GM12878 (cell line): ENCODE results near the gene EXOC8. TPM values are rescaled to one million over a fixed set of nuclear protein-coding genes. Genes with fewer than 3 reads are reported as not detected.

ENCODE experiments used
- ATAC-seq: fragments of 200-7000 bp; cut with Tn5 transposase; 3 replicates; pipeline ENCODE4 v1.9.1; 2020; ENCODE audit warnings: mild to moderate bottlenecking, moderate library complexity
- BruUV-seq: library from RNA; stranded (reverse); fragments of 400-500 nt; replicated peaks from 2 replicates; lab custom pipeline; 2021; lab: Mats Ljungman, UMichigan
- CTCF ChIA-PET: fragments of 300-600 bp; sonication (Branson Sonifier 250); formaldehyde crosslinking; extraction: SDS; loops from one replicate; lab custom pipeline; 2021; ENCODE audit warnings: inconsistent platforms; lab: Yijun Ruan, JAX
- POLR2A ChIA-PET: fragments of 350-600 bp; formaldehyde crosslinking; extraction: SDS; loops from one replicate; lab custom pipeline; 2021; ENCODE audit warnings: inconsistent platforms; lab: Charles Lee
- RAD21 ChIA-PET: fragments of 300-600 bp; sonication (Branson Sonifier 250); formaldehyde crosslinking; loops from one replicate; lab custom pipeline; 2023; ENCODE audit warnings: antibody characterized with exemption; ENCODE audit not compliant: unreplicated experiment; lab: Charles Lee
- SMC1A ChIA-PET: fragments of 300-600 bp; sonication (Branson Sonifier 250); formaldehyde crosslinking; loops from one replicate; lab custom pipeline; 2023; ENCODE audit not compliant: unreplicated experiment, uncharacterized antibody; lab: Charles Lee
- DNase-seq: peaks from one replicate; pipeline ENCODE4 v3.0.0-alpha.2; 2011; ENCODE audit warnings: low read depth, low spot score
- FAIRE-seq: peaks from 3 replicates; lab custom pipeline; 2011; peaks lifted over from hg19 to GRCh38; lab: Jason Lieb, UNC
- H2AFZ ChIP-seq: 2 replicates; pipeline ENCODE4 v1.6.0; 2011; ENCODE audit warnings: low read depth, low read length, control low read depth; ENCODE audit not compliant: control insufficient read depth
- H3K27ac ChIP-seq: 2 replicates; pipeline ENCODE4 v1.5.1; 2011; ENCODE audit warnings: control low read depth; ENCODE audit not compliant: control insufficient read depth, insufficient read depth
- H3K27me3 ChIP-seq, 2 experiments: replicated peaks in 1 of 2; 2 replicates each; pipeline versions ENCODE4 v1.6.0 to v1.6.1; 2011; ENCODE audit warnings: low read length in 1 of 2; ENCODE audit not compliant: control insufficient read depth in 2 of 2, insufficient read depth in 2 of 2
- H3K36me3 ChIP-seq, 2 experiments: 2 replicates each; pipeline ENCODE4 v1.5.1; 2011; ENCODE audit warnings: low read length in 1 of 2; ENCODE audit not compliant: control insufficient read depth in 2 of 2, insufficient read depth in 2 of 2
- H3K4me1 ChIP-seq: 2 replicates; pipeline ENCODE4 v1.6.1; 2011; ENCODE audit warnings: mild to moderate bottlenecking, low read length, moderate library complexity, mixed read lengths; ENCODE audit not compliant: control insufficient read depth, insufficient read depth
- H3K4me2 ChIP-seq: 2 replicates; pipeline ENCODE4 v1.6.0; 2011; ENCODE audit warnings: control low read depth; ENCODE audit not compliant: control insufficient read depth, insufficient read depth
- H3K4me3 ChIP-seq: fragments of 200-600 bp; sonication (generic); 2 replicates; pipeline ENCODE4 v1.5.1; 2016
- H3K79me2 ChIP-seq: 2 replicates; pipeline ENCODE4 v1.6.0; 2011; ENCODE audit warnings: low read length; ENCODE audit not compliant: control insufficient read depth, insufficient read depth
- H3K9ac ChIP-seq: 2 replicates; pipeline ENCODE4 v1.8.0; 2011; ENCODE audit warnings: low read length, control low read depth, mixed read lengths; ENCODE audit not compliant: control insufficient read depth, insufficient read depth
- H3K9me3 ChIP-seq: replicated peaks from 3 replicates; pipeline ENCODE4 v1.5.1; 2011; ENCODE audit warnings: mild to moderate bottlenecking, low read length; ENCODE audit not compliant: control insufficient read depth, insufficient read depth
- H4K20me1 ChIP-seq: 2 replicates; pipeline ENCODE4 v1.6.0; 2011; ENCODE audit not compliant: control insufficient read depth, insufficient read depth
- ATF3 ChIP-seq: IDR thresholded peaks from 2 replicates; pipeline ENCODE4 v1.6.1; 2011; ENCODE audit warnings: low read depth, mild to moderate bottlenecking, low read length, moderate library complexity, borderline replicate concordance; ENCODE audit errors: extremely low read depth
- BCLAF1 ChIP-seq: fragments of 450-650 bp; IDR thresholded peaks from 2 replicates; pipeline ENCODE4 v1.6.1; 2017; ENCODE audit warnings: antibody characterized with exemption, mild to moderate bottlenecking, moderate library complexity
- CEBPZ ChIP-seq: fragments of 150-350 bp; IDR thresholded peaks from 2 replicates; pipeline ENCODE4 v1.6.1; 2016; ENCODE audit warnings: low read depth, low read length
- CUX1 ChIP-seq: IDR thresholded peaks from 2 replicates; pipeline ENCODE4 v1.6.1; 2012; ENCODE audit warnings: improper control_type of control experiment, low read depth, low read length; ENCODE audit not compliant: insufficient replicate concordance
- EED ChIP-seq: sonication (generic); IDR thresholded peaks from 2 replicates; pipeline ENCODE4 v1.6.1; 2016; ENCODE audit warnings: antibody characterized with exemption, low read depth
- MEF2B ChIP-seq: fragments of 450-650 bp; IDR thresholded peaks from 2 replicates; pipeline ENCODE4 v1.6.1; 2018; ENCODE audit warnings: mild to moderate bottlenecking, moderate library complexity; ENCODE audit not compliant: partially characterized antibody, poor library complexity, severe bottlenecking
- NR2C1 ChIP-seq: fragments of 450-650 bp; IDR thresholded peaks from 2 replicates; pipeline ENCODE4 v1.6.1; 2017; ENCODE audit warnings: antibody characterized with exemption, mild to moderate bottlenecking, moderate library complexity
- NRF1 ChIP-seq: conservative IDR thresholded peaks from 2 replicates; pipeline ENCODE4 v1.6.1; 2011; ENCODE audit warnings: mild to moderate bottlenecking, low read depth, low read length, improper control_type of control experiment
- SMARCA5 ChIP-seq: fragments of 450-650 bp; IDR thresholded peaks from 2 replicates; pipeline ENCODE4 v1.6.1; 2017; ENCODE audit warnings: mild to moderate bottlenecking
- ZNF622 ChIP-seq: fragments of 450-650 bp; IDR thresholded peaks from 2 replicates; pipeline ENCODE4 v1.6.1; 2017; ENCODE audit warnings: mild to moderate bottlenecking, inconsistent platforms
- WGBS: methylation state at CpG from one replicate; pipeline ENCODE4 v1.1.6; 2016; ENCODE audit warnings: low lambda C conversion rate; ENCODE audit not compliant: insufficient replicate concordance, insufficient coverage; ENCODE audit errors: missing lambda C conversion rate; 5-methylcytosine and 5-hydroxymethylcytosine counted together
- in situ Hi-C: fragments of 300-500 bp; cut with MboI; formaldehyde crosslinking; loops from 9 replicates; pipeline ENCODE4 v1.14.3; 2018; ENCODE audit warnings: mixed read lengths
- intact Hi-C: fragments of 100-400 bp; cut with micrococcal nuclease; formaldehyde crosslinking; loops from one replicate; pipeline ENCODE4 v1.14.2; 2022; ENCODE audit not compliant: unreplicated experiment
- polyA plus RNA-seq, 11 experiments: library from polyadenylated mRNA; depleted of rRNA in 4 of 11; unstranded in 6 of 11; stranded (reverse) in 5 of 11; fragments of >200 nt; fragmentation: Nextera tagmentation in 4 of 11; fragmentation: Illumina TruSeq in 1 of 11; extraction: Ambion mirVana in 4 of 11; extraction: Trizol in 1 of 11; gene quantifications; 1 replicate in 1 of 11; 2 replicates in 10 of 11; pipeline versions ENCODE4 v1.2.1 to v1.2.3, GENCODE V29; 2011 to 2016; ENCODE audit warnings: inconsistent platforms in 2 of 11, missing spikeins in 2 of 11, low read depth in 1 of 11
- total RNA-seq, 4 experiments: library from RNA; depleted of rRNA in 3 of 4; stranded (reverse); fragments of >200 nt in 3 of 4; fragmentation: Illumina TruSeq in 1 of 4; extraction: Trizol in 1 of 4; gene quantifications; 2 replicates each; pipeline versions ENCODE4 v1.2.1 to v1.2.3, GENCODE V29; 2013 to 2021

The EXOC8 gene
- total and polyA plus RNA-seq, 10 of the 15 experiments (the other 5 are each of a cell fraction or from before 2014, with no cell fraction given), result 2.0 to 11.3 (median 6.3) TPM

DNA sequence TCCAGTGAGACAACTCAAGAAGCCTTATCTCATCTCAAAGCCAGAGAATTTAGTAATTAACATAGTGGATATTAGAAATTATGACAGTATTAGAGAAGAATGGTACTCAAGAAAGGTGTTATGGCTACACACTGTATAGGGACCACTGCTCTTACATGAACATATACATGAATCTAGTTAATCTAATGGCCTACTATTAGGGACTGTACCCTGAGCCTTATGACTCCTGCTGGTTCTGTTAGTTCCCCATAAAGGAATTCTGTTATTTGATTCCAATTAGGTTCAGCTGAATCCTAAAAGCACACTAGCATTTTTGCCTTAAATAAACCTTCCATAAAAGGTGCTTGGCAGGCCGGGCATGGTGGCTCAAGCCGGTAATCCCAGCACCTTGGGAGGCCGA, 44.8 kb upstream of the EXOC8 start:
- CTCF ChIA-PET, result interaction anchor here (1.3 to 1.5 kb wide), 2 partner anchors 10 to 15 kb away, joined by 5 read pairs; no protein-coding TSS in a partner anchor
- in situ Hi-C loops (no loop called here), intact Hi-C loops (no loop called here)
- Histone ChIP-seq H3K36me3 (no peaks in the 10 kb centered on the region; a peak in 1 of 4 replicates), H3K27ac (no peak overlapping the region), H3K4me1 (peaks cover 6% of the 10 kb centered on the region; the same call in 1 of the 2 replicates), H3K79me2 (peaks cover 40% of the 10 kb centered on the region), H3K9me3 (no peaks in the 10 kb centered on the region), H3K4me3 (no peak overlapping the region), H4K20me1 (peaks cover 2% of the 10 kb centered on the region; the same call in 1 of the 2 replicates), H3K27me3 (no peaks in the 10 kb centered on the region), H3K4me2 (no peak overlapping the region), H3K9ac (no peak overlapping the region), H2AFZ (no peak overlapping the region)
- WGBS, result 98% methylated on average over 3 of the region's 3 CpGs
- no TSS peak for BruUV-seq
- SMC1A ChIA-PET, result interaction anchor here (1.0 to 1.3 kb wide), 3 partner anchors 9 to 12 kb away, joined by 3 to 4 read pairs (median 3); no protein-coding TSS in a partner anchor
- DNase-seq (no peak), FAIRE-seq (no peak), ATAC-seq (no peak)
- POLR2A ChIA-PET, result no interaction called here
- RAD21 ChIA-PET, result no interaction called here
- TF ChIP-seq CUX1 (no peak), SMARCA5 (no peak), MEF2B (no peak), EED (no peak), CEBPZ (no peak), BCLAF1 (no peak), ZNF622 (no peak), ATF3 (no peak), NRF1 (no peak), NR2C1 (no peak)
